ENCODE measurements around the gene THSD8.
A peak's percentile ranks its signal among the peaks of the same experiment; 100 is the strongest.

Gene THSD8

GRCh38 chr19:12801466-12802266 lies at the start of gene THSD8, which contains the start of gene PRDX2:
Gene THSD8 (plus strand): TSS chr19:12802069. CDS start chr19:12802072, 3 bp downstream.
Gene PRDX2 (minus strand): TSS chr19:12801800. CDS start chr19:12801261, 539 bp downstream.
- DNase-seq (ENCODE audit: low spot score): peak; percentile 75

GRCh38 chr19:12754465-12755196 lies 47.2 kb upstream of the THSD8 start:
- no peak for DNase-seq (ENCODE audit: low spot score)

GRCh38 chr19:12756150-12756883 lies 45.6 kb upstream of the THSD8 start:
- DNase-seq (ENCODE audit: low spot score): no peak

DNA sequence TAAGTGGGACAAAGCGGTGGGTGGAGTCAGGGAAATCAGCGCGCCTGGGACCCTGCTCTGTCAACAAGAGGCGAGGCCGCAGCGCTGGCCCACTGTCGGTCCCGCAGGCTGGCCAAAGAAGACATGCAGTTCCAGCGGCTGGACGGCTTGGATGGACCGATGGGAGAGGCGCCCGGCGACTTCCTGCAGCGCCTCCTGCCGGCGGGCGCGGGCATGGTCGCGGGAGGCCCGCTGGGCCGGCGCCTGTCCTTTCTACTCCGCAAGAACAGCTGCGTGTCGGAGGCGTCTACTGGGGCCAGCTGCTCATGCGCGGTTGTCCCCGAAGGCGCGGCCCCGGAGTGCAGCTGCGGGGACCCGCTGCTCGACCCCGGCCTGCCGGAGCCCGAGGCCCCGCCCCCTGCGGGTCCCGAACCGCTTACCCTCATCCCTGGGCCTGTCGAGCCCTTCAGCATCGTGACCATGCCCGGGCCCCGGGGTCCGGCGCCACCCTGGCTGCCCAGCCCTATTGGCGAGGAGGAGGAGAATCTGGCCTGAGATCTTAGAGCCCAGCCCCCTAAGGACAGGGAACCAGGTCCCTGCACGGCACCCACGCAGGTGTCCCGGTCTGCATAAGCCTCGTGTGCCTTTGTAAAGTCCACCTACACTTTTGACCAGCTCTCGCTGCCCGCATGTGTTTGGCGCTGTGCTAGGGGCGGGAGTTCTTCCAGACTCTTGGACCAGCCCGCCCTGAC lies 44.2 kb upstream of the THSD8 start:
- DNase-seq (ENCODE audit: low spot score): peak; percentile 43

DNA sequence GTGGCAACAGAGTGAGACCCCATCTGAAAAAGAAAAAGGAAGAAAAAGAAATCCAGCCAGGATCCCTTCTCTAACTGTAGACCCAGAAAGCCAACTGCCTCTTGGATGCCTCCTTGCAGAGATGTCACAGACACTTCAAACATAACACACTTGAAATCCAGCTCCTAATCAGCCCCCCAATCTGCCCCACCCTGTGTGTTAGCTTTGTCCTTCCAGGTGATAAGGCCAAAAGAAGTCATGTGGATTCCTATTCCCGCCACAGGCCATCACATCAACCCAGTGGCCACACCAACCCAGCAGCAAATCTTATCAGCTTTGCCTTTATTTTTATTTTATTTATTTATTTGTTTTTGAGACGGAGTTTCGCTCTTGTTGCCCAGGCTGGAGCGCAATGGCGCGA lies 42.2 kb upstream of the THSD8 start:
- no peak for DNase-seq (ENCODE audit: low spot score)

DNA sequence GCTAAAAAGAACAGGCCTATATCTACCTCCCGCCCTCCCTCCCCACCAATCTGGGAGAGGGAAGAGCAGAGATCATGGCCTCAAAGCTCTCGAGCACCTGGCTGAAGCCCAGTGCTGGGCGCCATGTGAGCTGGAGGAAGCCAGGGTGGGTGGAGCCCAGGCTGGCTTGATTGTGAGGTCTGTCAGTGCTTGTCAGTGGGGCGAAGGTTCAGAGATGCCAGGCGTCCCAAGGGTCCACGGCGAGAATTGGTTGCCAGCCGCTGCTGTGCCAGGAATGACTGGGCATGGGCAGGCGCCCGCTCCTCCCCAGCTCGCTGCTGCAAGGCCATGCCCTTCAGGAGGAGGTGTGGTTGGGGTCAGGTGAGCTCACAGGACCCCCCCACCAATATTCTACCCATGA lies 38.8 kb upstream of the THSD8 start:
- no peak for DNase-seq (ENCODE audit: low spot score)

DNA sequence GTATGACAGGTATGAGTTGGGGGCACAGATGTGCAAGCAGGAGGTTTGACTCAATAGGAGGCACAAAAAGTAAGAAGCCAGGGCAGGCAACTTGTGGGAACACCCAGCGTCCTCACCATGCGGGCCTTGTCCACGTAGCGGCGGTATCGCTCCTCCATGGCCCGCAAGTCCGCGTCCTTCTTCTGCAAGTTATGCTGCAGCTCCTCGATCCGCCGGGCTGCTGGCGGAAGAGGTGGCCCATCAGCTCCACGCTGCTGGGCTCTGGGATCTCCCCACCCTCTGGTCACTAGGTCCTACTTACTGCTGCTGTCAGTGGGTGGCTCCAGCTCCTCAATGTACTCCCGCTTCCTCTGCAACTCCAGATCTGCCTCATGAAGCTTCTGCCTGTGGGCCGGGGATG lies 37.2 kb upstream of the THSD8 start:
- no peak for DNase-seq (ENCODE audit: low spot score)

DNA sequence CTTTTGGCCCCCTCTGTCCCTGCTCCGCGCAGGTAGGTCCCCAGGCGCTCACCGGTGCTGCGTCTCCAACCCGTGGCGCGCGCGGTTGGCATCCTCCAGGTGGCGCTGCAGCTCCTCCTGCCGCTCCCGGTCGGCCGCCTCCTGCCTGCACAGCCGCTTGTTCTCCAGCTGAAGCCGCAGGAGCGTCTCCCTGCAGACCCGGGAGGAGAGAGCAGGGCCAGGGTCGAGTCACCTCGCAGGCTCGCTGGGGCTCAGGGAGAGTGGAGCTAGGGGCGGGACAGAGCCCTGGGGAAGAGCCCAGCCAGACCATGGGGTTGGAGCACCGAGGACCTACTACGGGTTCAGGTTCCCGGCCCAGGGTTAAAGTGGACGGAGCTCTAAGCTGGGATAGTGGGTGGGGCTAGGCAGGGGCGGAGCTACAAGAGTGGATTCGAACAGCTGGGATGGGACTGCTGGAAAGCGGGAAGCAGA lies 35.8 kb upstream of the THSD8 start:
- DNase-seq (ENCODE audit: low spot score): peak; percentile 65

- no peak for DNase-seq (ENCODE audit: low spot score)
Measured at GRCh38 chr19:12767150-12767549, 34.7 kb upstream of the THSD8 start.

GRCh38 chr19:12767666-12768065 lies 34.2 kb upstream of the THSD8 start:
- no peak for DNase-seq (ENCODE audit: low spot score)

GRCh38 chr19:12769689-12770088 lies 32.2 kb upstream of the THSD8 start:
- peak; percentile 65 for DNase-seq (ENCODE audit: low spot score)

DNA sequence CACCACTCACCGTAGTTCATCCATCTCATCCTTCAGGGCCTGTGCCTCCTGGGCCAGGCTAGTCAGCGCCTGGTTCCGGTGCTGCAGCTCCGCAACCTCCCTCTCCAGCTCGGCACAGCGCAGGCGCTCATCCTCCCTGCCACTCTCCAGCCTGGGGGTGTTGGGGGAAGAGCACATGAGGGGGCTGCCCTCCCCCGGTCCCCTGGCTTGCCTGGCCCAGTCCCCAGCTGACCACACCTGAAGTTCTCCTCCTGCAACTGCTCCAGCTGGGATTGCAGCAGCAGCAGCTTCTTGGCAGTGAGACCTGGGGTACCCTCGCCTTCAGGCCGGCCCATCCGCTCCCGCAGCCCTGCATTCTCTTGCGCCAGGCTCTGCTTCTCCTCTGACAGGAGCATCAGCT lies 30.9 kb upstream of the THSD8 start:
- no peak for DNase-seq (ENCODE audit: low spot score)

DNA sequence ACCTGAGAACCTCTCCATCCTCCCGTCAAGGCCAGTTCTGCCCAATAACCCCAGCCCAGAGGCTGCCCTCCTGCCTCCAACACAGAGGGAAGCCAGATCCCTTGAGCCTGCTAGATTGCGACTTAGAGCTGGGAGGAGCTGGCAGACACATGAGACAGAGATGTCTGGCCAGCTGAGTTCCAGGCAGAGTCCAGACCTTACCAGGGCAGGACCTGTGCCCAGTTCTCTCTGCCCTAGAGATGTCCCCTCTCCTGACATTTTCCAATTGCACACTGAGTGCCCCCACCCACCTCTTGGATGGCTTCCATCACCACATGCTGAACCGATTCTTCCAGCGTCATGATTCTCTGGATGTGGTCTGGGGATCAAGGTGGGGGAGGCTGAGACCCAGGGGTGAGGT lies 29.5 kb upstream of the THSD8 start:
- DNase-seq (ENCODE audit: low spot score): no peak

DNA sequence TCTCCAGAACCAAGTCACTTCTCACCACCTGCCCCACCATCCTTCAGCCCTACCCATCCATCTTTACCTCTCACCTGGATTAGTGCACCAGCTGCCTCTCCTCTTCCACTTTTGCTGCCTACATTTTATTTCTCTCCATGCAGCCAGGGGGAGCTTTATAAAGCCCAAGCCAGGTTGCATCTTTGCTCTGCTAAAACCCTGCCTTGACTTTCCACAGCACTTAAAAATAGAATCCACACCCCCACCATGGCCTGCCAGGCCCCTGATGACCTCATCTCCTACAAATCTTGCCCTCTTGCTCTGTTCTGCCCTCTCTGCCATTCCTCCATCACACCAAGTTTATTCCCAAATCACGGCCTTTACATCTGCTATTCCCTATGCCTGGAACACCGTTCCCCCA lies 28.3 kb upstream of the THSD8 start:
- no peak for DNase-seq (ENCODE audit: low spot score)

DNA sequence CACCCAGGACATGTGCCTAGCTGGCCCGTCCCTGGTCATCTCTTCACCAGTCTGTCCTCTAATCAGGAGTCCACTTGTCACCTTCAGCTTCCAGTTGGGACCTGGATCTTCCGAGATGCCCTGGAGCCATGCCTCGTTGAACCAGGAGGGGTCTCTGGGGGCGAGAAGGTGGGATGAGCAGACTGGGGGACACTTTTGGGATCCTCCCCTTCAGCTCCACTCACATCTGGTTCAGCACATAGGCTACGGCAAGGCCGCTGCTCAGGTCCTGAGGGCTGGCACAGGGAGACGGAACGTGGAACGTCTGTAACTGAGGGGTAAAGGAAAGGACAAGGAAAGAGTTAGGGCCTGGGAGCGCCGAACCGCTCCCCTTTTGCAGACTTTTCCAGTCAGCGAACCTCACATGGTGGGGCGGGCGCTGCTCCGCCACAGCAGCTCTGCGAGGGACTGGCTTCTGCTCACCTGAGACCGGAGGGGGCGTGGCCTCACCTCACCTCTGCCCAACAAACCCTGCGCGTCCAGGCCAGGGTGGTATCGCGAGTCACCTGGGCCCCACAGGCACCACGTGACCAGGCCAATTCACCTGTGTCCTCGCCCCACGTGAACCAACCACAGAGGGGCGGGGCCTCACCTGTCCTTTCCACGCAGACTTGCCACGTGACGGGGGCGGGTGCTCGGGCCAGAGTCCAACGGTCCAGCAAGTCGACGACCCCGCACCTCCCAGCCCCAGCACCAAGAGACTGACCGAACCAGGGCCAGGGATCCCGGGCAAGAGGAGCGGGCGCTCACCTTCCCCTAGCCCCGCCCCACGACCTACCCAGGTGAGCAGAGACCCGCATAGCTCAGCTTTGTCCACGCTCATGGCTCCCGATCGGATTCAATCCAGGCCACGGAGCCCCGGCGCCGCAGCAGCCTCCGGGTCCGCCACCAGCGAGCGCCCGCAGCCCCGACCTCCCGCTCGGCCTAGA lies 27.0 kb upstream of the THSD8 start, which contains the start of gene HOOK2:
Gene HOOK2 (minus strand): TSS at position 965 of the 968 bp plus-strand sequence. CDS start 103 bp downstream, at position 862.
- peak; percentile 48 for DNase-seq (ENCODE audit: low spot score)

- peak; percentile 74 for DNase-seq (ENCODE audit: low spot score)
Measured at GRCh38 chr19:12777217-12778016, 24.5 kb upstream of the THSD8 start.

- DNase-seq (ENCODE audit: low spot score): peak; percentile 29
Measured at GRCh38 chr19:12778017-12778904, 23.6 kb upstream of the THSD8 start.

- DNase-seq (ENCODE audit: low spot score): no peak
Measured at GRCh38 chr19:12778905-12779161, 23.0 kb upstream of the THSD8 start.
